ENCODE measurements around the gene SCAPER.

SCAPER gene

GRCh38 chr15:76342058-76342381, 563.1 kb downstream of the SCAPER start:
- intact Hi-C loops (cut with DNase I): no loop called here
- no peak for DNase-seq

- intact Hi-C loops (cut with DNase I): no loop called here
- no peak for DNase-seq
Measured at GRCh38 chr15:76341366-76342057, 563.6 kb downstream of the SCAPER start.

- DNase-seq: no peak
- intact Hi-C loops (cut with DNase I): no loop called here
Measured at GRCh38 chr15:76340803-76341365, 564.3 kb downstream of the SCAPER start.

- intact Hi-C loops (cut with DNase I): no loop called here
- no peak for DNase-seq
Measured at GRCh38 chr15:76340198-76340802, 564.8 kb downstream of the SCAPER start.

- intact Hi-C loops (cut with DNase I): no loop called here
- no peak for DNase-seq
Measured at GRCh38 chr15:76339305-76340197, 565.6 kb downstream of the SCAPER start.

GRCh38 chr15:76338486-76339304, 566.4 kb downstream of the SCAPER start:
- intact Hi-C loops (cut with DNase I): no loop called here
- no peak for DNase-seq

- DNase-seq: no peak
- intact Hi-C loops (cut with DNase I): no loop called here
Measured at GRCh38 chr15:76337696-76338485, 567.2 kb downstream of the SCAPER start.

- intact Hi-C loops (cut with DNase I): no loop called here
- DNase-seq: no peak
Measured at GRCh38 chr15:76337059-76337695, 568.0 kb downstream of the SCAPER start.

GRCh38 chr15:76336254-76337058, 568.7 kb downstream of the SCAPER start, which contains the start of gene ISL2:
ISL2 (plus strand) TSS chr15:76336773; CDS start chr15:76336884, 111 bp downstream.
- intact Hi-C loops (cut with DNase I): no loop called here
- DNase-seq: peak in 31 of 42 donors; percentile 18 to 82 (median 46)

GRCh38 chr15:76335307-76336253, 569.6 kb downstream of the SCAPER start:
- no peak for DNase-seq
- intact Hi-C loops (cut with DNase I): no loop called here

GRCh38 chr15:76334438-76335306, 570.5 kb downstream of the SCAPER start:
- DNase-seq: no peak
- intact Hi-C loops (cut with DNase I): no loop called here

- intact Hi-C loops (cut with DNase I): no loop called here
- no peak for DNase-seq
Measured at GRCh38 chr15:76333720-76334437, 571.3 kb downstream of the SCAPER start.

- intact Hi-C loops (cut with DNase I): no loop called here
- DNase-seq: peak in 1 of 42 donors; percentile 7
Measured at GRCh38 chr15:76333309-76333708, 571.8 kb downstream of the SCAPER start.

- intact Hi-C loops (cut with DNase I): no loop called here
- DNase-seq: no peak
Measured at GRCh38 chr15:76332796-76333195, 572.3 kb downstream of the SCAPER start.

Measured in head of caudate nucleus (tissue), 42 donors.